Psoas muscle (tissue), 8 donors: ENCODE measurements around the gene HES7. TPM values are rescaled to one million over a fixed set of nuclear protein-coding genes. Genes with fewer than 3 reads are reported as not detected.
"Not testable (repeated sequence)": the region's sequence is repeated elsewhere in the genome, so short reads cannot be mapped to it uniquely, and the experiment has no call there.

ENCODE experiments used
- ATAC-seq, 4 donors: fragments of 200-7000 bp; cut with Tn5 transposase; one replicate each; pipeline ENCODE4 v1.9.1; 2020; ENCODE audit warnings: moderate library complexity in 3 of 4, mild to moderate bottlenecking in 2 of 4
- DNase-seq, 2 donors: peaks; one replicate each; pipeline ENCODE4 v3.0.0-alpha.2; 2020
- H3K27ac ChIP-seq: fragments of 200-600 bp; one replicate; pipeline ENCODE4 v1.8.0; 2022
- H3K27me3 ChIP-seq, 3 donors: fragments of 200-600 bp in 1 of 3; one replicate each; pipeline versions ENCODE4 v1.6.1 to v1.8.0; 2013 to 2022; ENCODE audit warnings: low read length in 2 of 3, mild to moderate bottlenecking in 2 of 3, moderate library complexity in 1 of 3; ENCODE audit not compliant: insufficient read depth in 3 of 3
- H3K36me3 ChIP-seq, 2 donors: fragments of 200-600 bp in 1 of 2; one replicate each; pipeline versions ENCODE4 v1.6.1 to v1.8.0; 2013 to 2022; ENCODE audit warnings: low read depth in 1 of 2, mild to moderate bottlenecking in 1 of 2, moderate library complexity in 1 of 2; ENCODE audit not compliant: insufficient read depth in 1 of 2
- H3K4me1 ChIP-seq: fragments of 200-600 bp; one replicate; pipeline ENCODE4 v1.8.0; 2022
- H3K4me3 ChIP-seq: fragments of 200-600 bp; one replicate; pipeline ENCODE4 v1.8.0; 2022; ENCODE audit warnings: mild to moderate bottlenecking
- H3K9me3 ChIP-seq: fragments of 200-600 bp; one replicate; pipeline ENCODE4 v1.8.0; 2022
- CTCF ChIP-seq: fragments of 200-600 bp; IDR thresholded peaks from one replicate; pipeline ENCODE4 v1.8.0; 2022; ENCODE audit warnings: antibody characterized with exemption
- WGBS, 3 donors: extraction: QIAGEN DNeasy Blood & Tissue Kit; methylation state at CpG; one replicate each; pipeline versions ENCODE4 v1.1.6 to v1.1.7; 2013; 5-methylcytosine and 5-hydroxymethylcytosine counted together
- intact Hi-C, 2 donors: fragments of 100-400 bp; cut with DNase I; formaldehyde crosslinking; loops; one replicate each; pipeline versions ENCODE4 v1.11.0 to v1.14.2; 2022
- long read RNA-seq, 2 donors: library from polyadenylated mRNA; unstranded; transcript quantifications; one replicate each; pipeline ENCODE4 v2.0.0, GENCODE V29; 2021
- polyA plus RNA-seq, 3 donors: library from polyadenylated mRNA; stranded (reverse); fragments of 200-250 nt; gene quantifications; one replicate each; pipeline ENCODE4 v1.2.3, GENCODE V29; 2013
- total RNA-seq, 4 donors: library from RNA; stranded (reverse); fragmentation: NEBNext Ultra II Directional in 2 of 4; extraction: Animal tissue kit (Norgen Biotek cat#: 25700) in 2 of 4; gene quantifications; one replicate each; pipeline versions ENCODE4 v1.2.1 to v1.2.4, GENCODE V29; 2021 to 2023
- donor health status: healthy with polysubstance abuse.
- donor health status: DM: no; HTN: no; CAD: no; lungs with moderate emphysema.
- donor health status: Bipolar disorder and iron deficiency.
- donor health status: healthy.
- donor health status: DM: yes; HTN: yes; CAD: no.
- donor health status: DM: no; HTN: no; CAD: no.
- donor health status: DM: no; HTN: no; CAD: no.
- donor health status: DM: yes; HTN: yes; CAD: no.

Gene HES7
- under 1 TPM in 1 of 4 donors, not detected in 3; 0.30 TPM for total RNA-seq
- under 1 TPM in 1 of 3 donors, not detected in 2; 0.10 TPM for polyA plus RNA-seq
- long read RNA-seq, donor 1: 0 reads
- long read RNA-seq, donor 2: 0 reads

GRCh38 chr17:8123695-8124349 lies at the start of gene HES7:
Gene HES7 (minus strand): TSS chr17:8124106. CDS start chr17:8124084, 22 bp downstream.
- no peak for TF ChIP-seq CTCF

GRCh38 chr17:8173056-8173870 lies 49.4 kb upstream of the HES7 start:
- no peak for TF ChIP-seq CTCF
- peak; percentile 89 to 92 (median 90) for ATAC-seq

More at GRCh38 chr17:8123695-8124349, at the start of gene HES7:
- peak within 1 kb of the TSS; percentile 77 for H3K4me3 ChIP-seq
- intact Hi-C loops: no loop called here
- WGBS, 3 donors: 1 to 2% (median 1%) methylated on average over 28 to 29 of the region's 29 CpGs
- no peaks in the 10 kb centered on the region for H3K9me3 ChIP-seq
- no peak within 1 kb of the TSS for H3K27ac ChIP-seq
- peaks cover 0 to 31% (median 7%) of the 10 kb centered on the region in 3 donors for H3K27me3 ChIP-seq
- DNase-seq (peak in 1 of 2 donors; percentile 61), ATAC-seq (no peak)
- peaks cover 30% of the 10 kb centered on the region for H3K4me1 ChIP-seq
- no peaks in the 10 kb centered on the region for H3K36me3 ChIP-seq

GRCh38 chr17:8170186-8170585 lies 46.3 kb upstream of the HES7 start:
- DNase-seq: peak in 1 of 2 donors; percentile 4
- H3K9me3 ChIP-seq, H3K4me1 ChIP-seq, ATAC-seq, intact Hi-C loops, H3K27ac ChIP-seq, H3K27me3 ChIP-seq, H3K36me3 ChIP-seq, H3K4me3 ChIP-seq: not testable (repeated sequence)
- WGBS, 3 donors: 82 to 86% (median 83%) methylated on average over 19 of the region's 19 CpGs

More at GRCh38 chr17:8173056-8173870, 49.4 kb upstream of the HES7 start:
- no peaks in the 10 kb centered on the region for H3K27me3 ChIP-seq
- H3K4me3 ChIP-seq: peak overlapping the region; percentile 63
- DNase-seq: peak; percentile 67 to 79
- H3K4me1 ChIP-seq: peaks cover 12% of the 10 kb centered on the region
- intact Hi-C loops: no loop called here
- WGBS, 3 donors: 0 to 1% (median 0%) methylated on average over 23 of the region's 23 CpGs
- H3K9me3 ChIP-seq: no peaks in the 10 kb centered on the region
- peak overlapping the region; percentile 92 for H3K27ac ChIP-seq
- H3K36me3 ChIP-seq: no peaks in the 10 kb centered on the region

- ATAC-seq (no peak), DNase-seq (no peak)
- WGBS, 3 donors: 74 to 81% (median 80%) methylated on average over 3 of the region's 3 CpGs
- H3K4me1 ChIP-seq: peaks cover 17% of the 10 kb centered on the region
- intact Hi-C loops: loop anchor here in 1 of 2 donors (5.0 kb wide), 1 partner anchor 40 kb away; no protein-coding TSS in a partner anchor
- H3K4me3 ChIP-seq: no peak overlapping the region
- no peak for TF ChIP-seq CTCF
- H3K36me3 ChIP-seq: no peaks in the 10 kb centered on the region
- H3K9me3 ChIP-seq: no peaks in the 10 kb centered on the region
- H3K27me3 ChIP-seq: no peaks in the 10 kb centered on the region
- no peak overlapping the region for H3K27ac ChIP-seq
These were observed 43.6 kb upstream of the HES7 start for GRCh38 chr17:8167526-8167925.

- H3K4me3 ChIP-seq: no peak overlapping the region
- TF ChIP-seq CTCF: no peak
- no peaks in the 10 kb centered on the region for H3K9me3 ChIP-seq
- ATAC-seq: no peak
- H3K27ac ChIP-seq: no peak overlapping the region
- H3K4me1 ChIP-seq: peaks cover 19% of the 10 kb centered on the region
- no peaks in the 10 kb centered on the region for H3K27me3 ChIP-seq
- peaks cover 0 to under 1% of the 10 kb centered on the region in 2 donors for H3K36me3 ChIP-seq
- no peak for DNase-seq
- intact Hi-C loops: loop anchor here in 1 of 2 donors (5.0 kb wide), 1 partner anchor 39 kb away; no protein-coding TSS in a partner anchor
- 89 to 95% (median 93%) methylated on average over 6 of the region's 6 CpGs for WGBS, 3 donors
These were observed 42.8 kb upstream of the HES7 start for GRCh38 chr17:8166731-8167130.
